ENCODE measurements around the gene DLG2. TPM values are rescaled to one million over a fixed set of nuclear protein-coding genes. Genes with fewer than 3 reads are reported as not detected.
"Not testable (repeated sequence)": the region's sequence is repeated elsewhere in the genome, so short reads cannot be mapped to it uniquely, and the experiment has no call there.

The DLG2 gene
- total RNA-seq, 4 donors from 2014 or later = 6.5 to 14.6 (median 7.2) TPM

- no peak for DNase-seq (ENCODE audit: low spot score in 2 of 2)
- H3K4me3 ChIP-seq = peak overlapping the region; percentile 65 to 88 (median 82)
- 1 to 2% methylated on average over 13 of the region's 13 CpGs for WGBS, 2 donors
- H3K27me3 ChIP-seq = no peaks in the 10 kb centered on the region
- no peaks in the 10 kb centered on the region for H3K9me3 ChIP-seq
- H3K4me1 ChIP-seq = peaks cover 0 to 52% (median 18%) of the 10 kb centered on the region in 4 donors
- no peak for TF ChIP-seq POLR2A (IDR thresholded peaks at IDR 0.05)
- no peak for TF ChIP-seq EP300 (IDR thresholded peaks at IDR 0.05)
- no peak for TF ChIP-seq CTCF (IDR thresholded peaks at IDR 0.05)
- H3K36me3 ChIP-seq = peaks cover 0 to 18% (median 0%) of the 10 kb centered on the region in 3 donors
- peak overlapping the region; percentile 87 to 97 (median 93) for H3K27ac ChIP-seq
Observed at GRCh38 chr11:85628771-85629341, 1.7 kb upstream of the DLG2 start.

GRCh38 chr11:85627998-85628770 is 1.0 kb upstream of the DLG2 start, which contains the start of gene TMEM126B:
Gene TMEM126B, plus strand, starts transcription at chr11:85628593. Its CDS starts 15 bp downstream, at chr11:85628608.
- peaks cover 0 to 52% (median 18%) of the 10 kb centered on the region in 4 donors for H3K4me1 ChIP-seq
- H3K4me3 ChIP-seq = peak within 1 kb of the TSS; percentile 76 to 88 (median 82)
- peak within 1 kb of the TSS; percentile 92 to 97 (median 96) for H3K27ac ChIP-seq
- H3K9me3 ChIP-seq = no peaks in the 10 kb centered on the region
- peak; percentile 97 for DNase-seq (ENCODE audit: low spot score in 2 of 2)
- peaks cover 0 to 18% (median 0%) of the 10 kb centered on the region in 3 donors for H3K36me3 ChIP-seq
- 0% methylated on average over 41 of the region's 41 CpGs for WGBS, 2 donors
- H3K27me3 ChIP-seq = no peaks in the 10 kb centered on the region
- TF ChIP-seq EP300 (IDR thresholded peaks at IDR 0.05) (peak; percentile 80 to 98), POLR2A (IDR thresholded peaks at IDR 0.05) (peak; percentile 89 to 91), CTCF (IDR thresholded peaks at IDR 0.05) (peak in 1 of 5 experiments; percentile 25)

GRCh38 chr11:85626496-85626895 is 648 bp downstream of the DLG2 start:
- H3K27me3 ChIP-seq = no peaks in the 10 kb centered on the region
- no peak for DNase-seq (ENCODE audit: low spot score in 2 of 2)
- H3K36me3 ChIP-seq = peaks cover 0 to 10% (median 0%) of the 10 kb centered on the region in 3 donors
- 22 to 36% methylated on average over 2 of the region's 2 CpGs for WGBS, 2 donors
- TF ChIP-seq CTCF (IDR thresholded peaks at IDR 0.05) (no peak), EP300 (IDR thresholded peaks at IDR 0.05) (no peak), POLR2A (IDR thresholded peaks at IDR 0.05) (no peak)
- peak overlapping the region in 3 of 4 donors; percentile 76 to 88 (median 77) for H3K4me3 ChIP-seq
- H3K4me1 ChIP-seq = peaks cover 0 to 52% (median 18%) of the 10 kb centered on the region in 4 donors
- H3K27ac ChIP-seq = peak overlapping the region in 3 of 4 donors; percentile 92 to 97 (median 97)
- H3K9me3 ChIP-seq = no peaks in the 10 kb centered on the region

GRCh38 chr11:85620256-85620655 is 6.9 kb downstream of the DLG2 start:
- Histone ChIP-seq H3K36me3 (peaks cover 0 to 3% (median 0%) of the 10 kb centered on the region in 3 donors), H3K27me3 (no peaks in the 10 kb centered on the region), H3K4me1 (peaks cover 0 to 12% (median under 1%) of the 10 kb centered on the region in 4 donors), H3K4me3 (no peak overlapping the region), H3K27ac (no peak overlapping the region), H3K9me3 (no peaks in the 10 kb centered on the region)
- TF ChIP-seq CTCF (IDR thresholded peaks at IDR 0.05) = no peak
- TF ChIP-seq EP300 (IDR thresholded peaks at IDR 0.05) = no peak
- no peak for TF ChIP-seq POLR2A (IDR thresholded peaks at IDR 0.05)
- no peak for DNase-seq (ENCODE audit: low spot score in 2 of 2)
- 70 to 86% methylated on average over 3 of the region's 3 CpGs for WGBS, 2 donors

GRCh38 chr11:85619499-85619898 is 7.6 kb downstream of the DLG2 start:
- WGBS, 2 donors = 87 to 88% methylated on average over 6 of the region's 6 CpGs
- TF ChIP-seq EP300 (IDR thresholded peaks at IDR 0.05) (no peak), POLR2A (IDR thresholded peaks at IDR 0.05) (no peak), CTCF (IDR thresholded peaks at IDR 0.05) (no peak)
- no peak overlapping the region for H3K27ac ChIP-seq

GRCh38 chr11:85611643-85612042 is 15.5 kb downstream of the DLG2 start:
- H3K27me3 ChIP-seq; H3K4me3 ChIP-seq; DNase-seq (ENCODE audit: low spot score in 2 of 2); H3K36me3 ChIP-seq; H3K27ac ChIP-seq; H3K9me3 ChIP-seq; H3K4me1 ChIP-seq: not testable (repeated sequence)
- WGBS, 2 donors = 74 to 85% methylated on average over 2 of the region's 2 CpGs

More at GRCh38 chr11:85619499-85619898, 7.6 kb downstream of the DLG2 start:
- peaks cover 0 to 5% (median 0%) of the 10 kb centered on the region in 4 donors for H3K4me1 ChIP-seq
- H3K4me3 ChIP-seq = no peak overlapping the region
- no peaks in the 10 kb centered on the region for H3K9me3 ChIP-seq
- no peak for DNase-seq (ENCODE audit: low spot score in 2 of 2)
- H3K27me3 ChIP-seq = no peaks in the 10 kb centered on the region
- H3K36me3 ChIP-seq = peaks cover 0 to 3% (median 0%) of the 10 kb centered on the region in 3 donors

- H3K4me3 ChIP-seq; DNase-seq (ENCODE audit: low spot score in 2 of 2); H3K27me3 ChIP-seq; H3K9me3 ChIP-seq; H3K27ac ChIP-seq; H3K4me1 ChIP-seq; H3K36me3 ChIP-seq: not testable (repeated sequence)
- 75 to 77% methylated on average over 2 of the region's 2 CpGs for WGBS, 2 donors
Observed at GRCh38 chr11:85609286-85609685, 17.9 kb downstream of the DLG2 start.

Data from tibial nerve (tissue), 4 donors.